GM21360 (cell line): ENCODE data around the gene TAF4.
"Not testable (repeated sequence)": the region's sequence is repeated elsewhere in the genome, so short reads cannot be mapped to it uniquely, and the experiment has no call there.

Experiments used
- ATAC-seq: cut with Tn5 transposase; IDR thresholded peaks from one replicate; pipeline ENCODE4 v1.9.1; 2021; ENCODE audit warnings: mild to moderate bottlenecking, moderate library complexity; ENCODE audit not compliant: unreplicated experiment

Gene TAF4, protein sequence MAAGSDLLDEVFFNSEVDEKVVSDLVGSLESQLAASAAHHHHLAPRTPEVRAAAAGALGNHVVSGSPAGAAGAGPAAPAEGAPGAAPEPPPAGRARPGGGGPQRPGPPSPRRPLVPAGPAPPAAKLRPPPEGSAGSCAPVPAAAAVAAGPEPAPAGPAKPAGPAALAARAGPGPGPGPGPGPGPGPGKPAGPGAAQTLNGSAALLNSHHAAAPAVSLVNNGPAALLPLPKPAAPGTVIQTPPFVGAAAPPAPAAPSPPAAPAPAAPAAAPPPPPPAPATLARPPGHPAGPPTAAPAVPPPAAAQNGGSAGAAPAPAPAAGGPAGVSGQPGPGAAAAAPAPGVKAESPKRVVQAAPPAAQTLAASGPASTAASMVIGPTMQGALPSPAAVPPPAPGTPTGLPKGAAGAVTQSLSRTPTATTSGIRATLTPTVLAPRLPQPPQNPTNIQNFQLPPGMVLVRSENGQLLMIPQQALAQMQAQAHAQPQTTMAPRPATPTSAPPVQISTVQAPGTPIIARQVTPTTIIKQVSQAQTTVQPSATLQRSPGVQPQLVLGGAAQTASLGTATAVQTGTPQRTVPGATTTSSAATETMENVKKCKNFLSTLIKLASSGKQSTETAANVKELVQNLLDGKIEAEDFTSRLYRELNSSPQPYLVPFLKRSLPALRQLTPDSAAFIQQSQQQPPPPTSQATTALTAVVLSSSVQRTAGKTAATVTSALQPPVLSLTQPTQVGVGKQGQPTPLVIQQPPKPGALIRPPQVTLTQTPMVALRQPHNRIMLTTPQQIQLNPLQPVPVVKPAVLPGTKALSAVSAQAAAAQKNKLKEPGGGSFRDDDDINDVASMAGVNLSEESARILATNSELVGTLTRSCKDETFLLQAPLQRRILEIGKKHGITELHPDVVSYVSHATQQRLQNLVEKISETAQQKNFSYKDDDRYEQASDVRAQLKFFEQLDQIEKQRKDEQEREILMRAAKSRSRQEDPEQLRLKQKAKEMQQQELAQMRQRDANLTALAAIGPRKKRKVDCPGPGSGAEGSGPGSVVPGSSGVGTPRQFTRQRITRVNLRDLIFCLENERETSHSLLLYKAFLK

DNA sequence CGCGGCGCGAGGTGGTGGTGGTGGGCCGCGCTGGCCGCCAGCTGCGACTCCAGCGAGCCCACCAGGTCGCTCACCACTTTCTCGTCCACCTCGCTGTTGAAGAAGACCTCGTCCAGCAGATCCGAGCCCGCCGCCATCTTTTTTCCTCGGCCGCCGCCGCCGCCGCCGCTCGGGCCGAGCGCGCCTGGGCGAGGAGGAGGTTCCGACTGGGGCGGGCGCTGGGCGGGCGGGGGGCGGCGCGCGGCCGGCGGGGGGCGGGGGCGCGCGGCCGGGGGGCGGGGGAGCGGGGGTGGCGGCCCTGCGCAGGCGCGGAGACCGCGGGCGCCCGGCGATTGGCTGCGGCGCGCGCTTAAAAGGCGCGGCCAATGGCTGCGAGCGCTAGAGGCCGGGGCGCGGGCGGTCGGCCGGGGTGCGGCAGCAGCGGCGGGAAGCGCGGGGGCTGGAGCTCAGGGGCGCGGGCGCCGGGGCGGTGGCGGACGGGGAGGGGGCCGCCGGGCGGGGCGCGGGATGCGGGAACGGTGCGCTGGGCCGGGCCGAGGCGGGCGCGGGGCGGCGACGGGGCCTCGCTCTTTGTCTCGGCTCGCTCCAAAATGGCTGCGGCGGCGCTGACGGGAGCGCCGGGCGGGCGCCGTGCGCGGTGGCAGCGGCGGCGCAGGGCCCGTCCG lies at the start of gene TAF4:
TAF4 (minus strand) TSS at position 208 of the 665 bp plus-strand sequence; CDS start at position 137, 71 bp downstream.
- peak; percentile 58 for ATAC-seq

DNA sequence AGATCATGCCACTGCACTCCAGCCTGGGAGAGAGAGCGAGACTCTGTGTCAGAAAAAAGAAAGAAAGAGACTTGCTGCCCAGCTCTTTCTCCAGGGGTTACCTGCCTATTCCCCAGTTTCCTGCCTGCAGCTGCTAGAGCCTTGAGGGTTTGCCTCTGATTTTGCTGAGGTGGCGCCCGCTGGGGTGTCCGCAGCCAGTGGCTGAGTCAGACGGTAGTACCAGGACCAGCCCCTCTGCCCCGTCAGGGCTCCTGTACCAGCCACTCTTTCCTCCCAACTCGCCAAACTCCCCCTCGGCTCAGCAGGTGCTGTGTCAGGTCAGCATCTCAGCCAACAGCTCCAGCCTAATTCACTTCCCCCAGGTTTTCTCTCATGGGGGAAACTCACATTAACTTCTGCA lies 49.2 kb upstream of the TAF4 start:
- no peak for ATAC-seq

DNA sequence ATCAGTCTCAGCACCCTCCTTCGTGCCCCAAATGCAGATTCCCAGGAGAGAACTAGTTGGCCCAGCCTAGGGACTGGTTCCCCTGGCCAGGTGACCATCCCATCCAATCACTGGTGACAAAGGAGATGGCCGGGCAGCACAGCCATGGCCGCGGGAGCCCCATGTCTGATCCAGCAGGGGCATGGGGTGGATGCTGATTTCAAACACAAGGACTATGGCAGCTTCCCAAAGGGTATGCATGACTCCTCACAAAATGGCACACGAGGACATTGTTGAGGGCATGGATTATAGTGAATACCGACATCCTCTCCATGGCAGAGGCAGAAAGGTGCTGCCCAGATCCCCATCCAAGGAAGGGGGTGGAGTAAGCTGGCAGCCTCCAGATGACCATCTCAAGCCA lies 46.7 kb upstream of the TAF4 start:
- no peak for ATAC-seq

DNA sequence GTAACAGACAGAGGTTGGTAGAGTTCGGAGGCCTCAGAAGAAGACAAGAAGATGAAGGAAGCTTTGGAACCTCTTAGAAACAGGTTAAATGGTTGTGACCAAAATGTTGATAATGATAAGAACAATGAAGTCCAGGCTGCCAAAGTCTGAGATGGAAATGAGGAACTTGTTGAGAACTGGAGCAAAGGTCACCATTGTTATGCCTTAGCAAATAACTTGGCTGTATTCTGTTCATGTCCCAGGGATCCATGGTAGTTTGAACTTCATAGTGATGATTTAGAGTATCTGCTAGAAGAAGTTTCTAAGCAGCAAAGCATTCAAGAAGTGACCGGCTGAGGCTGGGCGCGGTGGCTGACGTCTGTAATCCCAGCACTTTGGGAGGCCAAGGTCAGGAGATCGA lies 45.5 kb upstream of the TAF4 start:
- ATAC-seq: no peak

DNA sequence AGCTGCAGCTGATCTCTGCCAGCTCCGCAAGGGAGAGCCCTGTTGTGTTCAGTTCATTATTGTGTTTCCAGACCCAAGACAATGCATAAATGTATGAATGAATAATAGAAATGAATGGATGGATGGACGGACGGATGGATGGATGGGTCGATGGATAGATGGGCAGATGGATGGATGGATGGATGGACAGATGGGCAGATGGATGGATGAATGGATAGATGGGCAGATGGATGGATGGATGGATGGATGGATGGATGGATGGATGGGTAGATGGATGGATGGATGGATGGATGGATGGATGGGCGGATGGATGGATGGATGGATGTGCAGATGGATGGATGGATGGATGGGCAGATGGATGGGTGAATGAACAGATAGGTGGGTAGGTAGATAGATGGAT lies 39.9 kb upstream of the TAF4 start:
- ATAC-seq: no peak

DNA sequence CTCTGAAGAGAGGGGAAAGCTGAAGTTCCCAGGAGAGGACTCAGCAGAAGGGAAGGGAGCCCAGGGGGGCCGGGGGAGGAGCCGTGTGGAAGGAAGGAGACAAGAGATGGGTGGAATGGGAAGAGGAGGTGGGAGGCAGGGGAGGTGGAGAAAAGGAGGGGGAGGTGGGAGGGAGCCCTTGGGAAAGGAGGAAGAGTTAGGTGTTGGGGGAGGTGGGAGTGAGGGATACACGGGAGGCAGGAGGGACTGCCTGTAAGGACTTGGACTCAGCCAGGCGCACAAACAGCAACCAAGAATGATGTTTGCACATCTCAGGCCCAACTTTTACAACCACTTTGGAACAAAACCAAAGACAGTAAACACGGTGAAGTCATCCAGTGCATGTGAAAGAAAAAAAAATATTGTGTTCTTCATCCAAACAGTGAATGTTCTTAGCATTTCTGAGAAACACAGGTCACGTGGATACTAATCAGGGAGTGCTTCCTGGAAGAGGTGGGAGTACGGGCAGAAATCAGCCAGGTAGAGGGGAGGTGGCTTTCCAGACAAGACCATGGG lies 39.2 kb upstream of the TAF4 start:
- no peak for ATAC-seq

DNA sequence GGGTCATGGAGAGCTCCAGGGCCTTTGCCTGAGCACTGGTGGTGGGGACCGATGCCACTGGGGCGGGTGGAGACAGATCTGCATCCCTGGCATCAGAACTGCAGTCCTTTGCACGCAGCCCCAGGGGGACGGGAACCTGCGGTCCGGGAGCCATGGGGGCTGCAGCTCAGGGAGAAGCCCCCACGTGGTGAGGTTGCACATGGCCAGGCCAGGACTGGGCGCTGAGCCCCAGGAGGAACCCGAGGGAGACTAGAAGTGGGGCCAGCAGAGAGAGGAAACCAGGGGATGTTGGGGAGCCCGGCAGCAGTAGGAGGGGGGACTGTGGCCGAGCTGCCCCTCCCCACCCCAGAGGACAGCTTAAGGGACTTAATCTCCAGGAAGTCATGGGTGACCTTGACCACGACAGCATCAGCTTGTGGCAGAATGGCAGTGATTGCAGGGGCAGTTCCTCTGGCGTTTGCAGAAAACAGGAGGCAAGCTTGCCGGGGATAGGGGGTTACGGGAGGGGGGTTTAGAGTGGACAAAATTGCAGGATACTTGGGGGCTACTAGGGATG lies 38.6 kb upstream of the TAF4 start:
- ATAC-seq: no peak

DNA sequence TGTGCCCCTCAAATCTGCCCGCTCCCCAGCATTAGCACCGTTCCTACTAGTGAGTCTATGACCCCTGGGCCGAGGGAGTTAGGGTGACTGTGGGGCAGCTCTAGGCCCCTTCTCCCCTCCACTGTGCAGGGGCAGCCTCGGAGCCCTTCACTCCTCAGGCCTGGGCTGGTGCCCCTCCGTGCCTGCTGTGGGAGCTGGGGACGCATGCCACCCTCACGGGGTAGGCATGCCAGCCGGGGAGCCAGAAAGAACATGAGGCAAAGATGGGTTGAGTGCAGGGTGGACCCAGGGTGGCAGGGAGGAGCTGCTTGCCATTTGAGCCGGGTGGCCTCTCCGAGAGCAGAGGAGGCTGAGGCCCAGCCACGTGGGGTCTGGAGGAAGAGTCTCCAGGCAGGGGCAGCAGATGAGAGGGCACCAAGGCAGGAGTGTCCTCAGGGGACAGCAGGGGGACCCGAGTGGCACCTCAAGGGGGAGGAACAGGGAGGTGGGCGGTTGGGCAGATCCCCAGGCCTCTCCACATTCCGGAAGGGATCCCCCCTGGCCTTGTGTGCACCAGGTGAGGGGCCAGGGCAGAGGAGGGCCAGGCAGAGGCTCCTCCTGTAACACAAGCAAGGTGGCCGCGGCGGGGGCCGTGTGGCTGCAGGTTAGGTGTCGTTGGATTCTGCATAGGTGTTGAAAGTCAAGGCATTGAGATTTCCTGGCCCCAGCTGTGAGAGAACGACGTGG lies 38.0 kb upstream of the TAF4 start:
- no peak for ATAC-seq

DNA sequence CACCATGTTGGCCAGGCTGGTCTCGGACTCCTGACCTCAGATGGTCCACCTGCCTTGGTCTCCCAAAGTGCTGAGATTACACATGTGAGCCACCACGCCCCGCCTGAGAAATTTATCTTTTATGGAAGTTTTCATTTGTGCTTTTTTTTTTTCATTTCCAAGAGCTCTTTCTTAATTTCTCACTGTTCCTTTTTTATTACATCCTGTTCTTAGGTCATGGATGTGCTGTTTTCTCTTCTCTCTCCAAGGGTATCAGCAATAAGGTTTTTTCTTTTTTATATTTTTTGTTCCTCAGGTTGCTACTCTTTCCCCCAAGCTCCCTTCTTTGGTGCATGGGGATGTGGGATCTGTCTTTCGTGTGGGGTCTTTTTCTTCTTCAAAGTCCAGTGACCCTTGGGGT lies 35.4 kb upstream of the TAF4 start:
- no peak for ATAC-seq

DNA sequence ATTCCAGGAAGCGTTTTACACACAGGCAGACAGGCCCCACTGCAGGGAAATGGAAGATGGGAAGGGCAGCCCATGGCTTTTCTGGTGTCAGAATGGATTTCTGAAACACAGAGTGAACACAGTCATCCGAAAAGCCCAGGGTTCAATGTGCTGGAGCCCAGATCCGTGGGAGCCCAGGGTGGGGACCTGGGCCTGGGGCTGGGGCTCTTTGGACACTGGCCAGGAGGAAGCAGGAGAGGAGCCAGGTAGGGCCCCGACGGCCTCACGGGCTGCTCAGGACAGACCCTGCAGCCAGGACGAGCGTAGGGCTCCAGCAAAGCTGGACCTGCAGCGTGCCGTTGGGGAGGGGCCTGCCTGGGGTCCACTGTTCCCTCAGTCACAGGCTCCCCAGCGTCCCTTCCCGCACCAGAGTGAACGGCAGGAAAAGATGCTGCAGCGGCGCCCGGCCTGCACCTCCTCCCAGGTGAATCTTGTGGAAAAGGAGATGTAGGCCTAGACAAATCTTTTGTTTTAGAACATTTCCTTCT lies 32.3 kb upstream of the TAF4 start:
- no peak for ATAC-seq

DNA sequence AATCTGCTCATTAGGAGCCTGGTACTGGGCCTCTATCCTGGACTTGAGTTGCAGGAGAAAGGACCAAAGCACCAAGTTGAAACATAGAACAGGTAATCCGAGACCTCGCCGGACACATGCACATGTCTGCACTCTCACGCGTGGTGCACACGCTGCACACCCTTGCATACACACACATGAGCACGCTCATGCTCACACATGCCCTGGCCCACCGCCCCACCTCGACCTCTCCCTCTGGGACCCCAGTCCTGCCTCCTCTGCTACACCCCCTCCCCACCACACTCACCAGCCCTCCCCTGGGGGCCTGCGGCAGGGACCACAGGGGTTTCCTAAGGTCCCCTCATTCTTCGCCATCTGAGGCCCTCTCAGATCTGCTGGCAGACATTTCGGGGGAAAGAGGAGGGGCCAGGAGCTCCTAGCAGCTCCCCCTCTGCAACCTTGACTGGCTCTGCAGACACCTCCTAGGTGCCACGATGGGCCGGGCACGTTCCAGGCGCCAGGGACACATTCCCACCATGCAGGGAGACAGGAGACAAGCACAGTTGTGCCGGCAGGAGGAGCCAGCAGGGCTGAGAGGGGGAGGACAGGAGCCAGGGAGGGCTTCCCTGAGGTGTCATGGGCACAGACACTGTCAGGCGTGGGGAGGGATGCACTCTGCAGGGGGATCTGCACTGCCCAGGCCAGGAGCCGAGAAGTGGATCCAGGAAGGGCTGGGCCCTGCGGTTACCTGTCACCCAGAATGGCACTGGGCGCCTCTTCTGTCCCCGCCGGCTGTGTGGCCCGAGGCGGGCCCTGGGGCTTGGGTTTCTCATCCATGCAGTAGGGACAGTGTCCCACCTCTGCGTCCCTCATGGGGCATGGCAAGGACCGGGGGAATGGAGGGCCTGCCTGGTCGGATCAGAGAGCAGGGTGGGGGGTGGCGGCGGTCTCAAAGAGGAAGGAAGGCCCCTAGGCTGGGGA lies 31.0 kb upstream of the TAF4 start:
- no peak for ATAC-seq

DNA sequence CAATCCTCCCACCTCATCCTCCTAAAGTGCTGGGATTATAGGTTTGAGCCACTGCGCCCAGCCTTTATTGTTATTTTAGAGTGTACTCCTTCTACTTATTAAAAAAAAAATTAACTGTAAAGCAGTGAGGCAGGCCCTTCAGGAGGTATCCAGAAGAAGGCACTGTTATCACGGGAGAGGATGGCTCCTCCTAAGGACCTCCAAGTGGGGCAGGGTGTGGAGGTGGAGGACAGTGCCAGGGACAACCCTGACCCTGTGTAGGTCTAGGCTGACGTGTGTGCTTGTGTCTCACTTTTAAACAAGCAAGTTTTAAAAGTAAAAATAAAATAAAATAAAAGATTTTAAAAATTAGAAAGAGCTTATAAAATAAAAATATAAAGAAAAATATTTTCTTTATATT lies 23.7 kb upstream of the TAF4 start:
- no peak for ATAC-seq

DNA sequence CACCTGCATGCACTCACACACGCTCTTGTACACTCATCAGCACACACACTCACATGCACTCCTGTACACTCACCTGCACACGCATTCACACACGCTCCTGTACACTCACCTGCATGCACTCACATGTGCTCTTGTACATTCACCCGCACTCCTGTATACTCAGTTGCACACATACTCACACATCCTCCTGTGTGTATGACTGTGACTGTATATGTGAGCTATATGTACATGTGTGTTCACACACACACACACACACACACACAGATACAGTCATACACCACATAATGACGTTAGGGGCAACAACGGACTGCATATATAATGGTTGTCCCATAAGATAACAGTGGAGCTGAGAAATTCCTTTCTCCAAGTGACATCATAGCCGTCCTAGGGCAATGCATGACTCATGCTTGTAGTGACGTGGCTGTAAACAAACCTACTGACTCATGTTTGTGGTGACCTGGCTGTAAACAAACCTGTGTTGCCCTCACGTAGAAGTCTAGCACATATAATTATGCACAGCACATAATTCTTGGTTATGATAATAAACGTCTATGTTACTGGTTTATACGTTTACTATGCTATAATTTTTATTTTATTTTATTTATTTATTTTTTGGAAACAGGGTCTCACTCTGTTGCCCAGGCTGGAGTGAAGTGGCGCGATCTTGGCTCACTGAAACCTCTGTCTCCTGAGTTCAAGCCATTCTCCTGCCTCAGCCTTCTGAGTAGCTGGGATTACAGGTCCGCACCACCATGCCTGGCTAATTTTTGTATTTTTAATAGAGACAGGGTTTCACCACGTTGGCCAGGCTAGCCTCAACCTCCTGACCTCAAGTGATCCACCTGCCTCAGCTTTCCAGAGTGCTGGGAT lies 22.8 kb upstream of the TAF4 start:
- ATAC-seq: no peak

DNA sequence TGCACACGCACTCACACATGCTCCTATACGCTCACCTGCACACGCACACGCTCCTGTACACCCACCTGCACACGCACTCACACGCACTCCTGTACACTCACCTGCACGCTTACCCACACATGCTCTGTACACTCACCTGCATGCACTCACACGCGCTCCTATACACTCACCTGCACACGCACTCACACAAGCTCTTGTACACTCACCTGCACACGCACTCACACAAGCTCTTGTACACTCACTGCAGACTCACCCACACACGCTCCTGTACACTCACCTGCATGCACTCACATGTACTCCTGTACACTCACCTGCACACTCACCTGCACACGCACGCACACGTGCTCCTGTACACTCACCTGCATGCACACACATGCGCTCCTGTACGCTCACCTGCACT lies 22.0 kb upstream of the TAF4 start:
- ATAC-seq: no peak

DNA sequence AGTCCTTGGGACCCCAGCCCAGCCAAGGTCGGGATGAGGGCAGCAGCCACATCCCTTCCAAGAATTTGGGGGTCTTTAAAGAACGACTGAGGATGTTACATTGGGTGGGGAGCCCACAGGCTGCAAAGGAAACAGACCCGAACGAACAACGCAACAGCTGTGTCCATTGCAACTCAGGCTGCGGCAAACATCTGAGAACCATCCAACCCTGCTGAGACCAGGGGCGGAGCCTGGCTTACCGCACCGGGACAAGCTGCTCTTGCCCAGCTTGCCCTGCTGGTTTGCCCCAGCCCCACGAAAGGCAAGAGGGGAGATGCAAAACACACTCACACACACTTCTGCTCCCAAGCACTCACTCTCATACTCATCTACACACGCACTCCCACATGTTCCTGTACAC lies 21.5 kb upstream of the TAF4 start:
- ATAC-seq: no peak

DNA sequence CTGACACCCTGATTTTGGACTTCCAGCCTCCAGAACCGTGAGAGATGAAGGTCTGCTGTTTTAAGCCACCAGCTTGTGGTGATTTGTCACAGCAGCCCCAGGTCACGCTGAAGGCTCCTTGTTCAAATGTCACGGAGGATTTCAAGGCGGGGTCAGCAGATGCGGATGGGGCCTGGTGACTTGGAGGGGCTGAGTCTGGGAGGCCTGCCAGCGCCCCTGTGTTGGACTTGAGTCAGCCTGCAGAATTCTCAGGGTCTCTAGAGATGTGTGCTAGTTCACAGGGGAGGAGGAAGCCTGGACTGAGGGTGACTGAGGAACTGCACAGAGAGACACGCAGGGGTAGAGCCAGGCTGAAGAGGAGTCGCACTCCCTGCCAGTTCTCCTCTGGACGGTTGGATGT lies 19.5 kb upstream of the TAF4 start:
- ATAC-seq: no peak

DNA sequence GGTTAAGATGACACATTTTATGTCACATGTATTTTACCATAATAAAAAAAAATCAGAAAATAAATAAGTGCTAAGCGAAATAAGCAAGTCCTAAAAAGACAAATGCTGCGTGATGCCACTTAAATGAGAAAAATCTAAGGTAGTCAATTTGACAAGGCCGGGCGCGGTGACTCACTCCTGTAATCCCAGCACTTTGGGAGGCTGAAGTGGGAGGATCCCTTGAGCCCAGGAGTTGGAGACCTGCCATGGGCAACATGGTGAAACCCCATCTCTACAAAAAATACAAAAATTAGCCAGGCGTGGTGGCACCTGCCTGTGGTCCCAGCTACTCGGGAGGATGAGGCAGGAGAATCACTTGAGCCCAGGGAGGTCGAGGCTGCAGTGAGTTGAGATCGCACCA lies 18.5 kb upstream of the TAF4 start:
- not testable (repeated sequence) for ATAC-seq

DNA sequence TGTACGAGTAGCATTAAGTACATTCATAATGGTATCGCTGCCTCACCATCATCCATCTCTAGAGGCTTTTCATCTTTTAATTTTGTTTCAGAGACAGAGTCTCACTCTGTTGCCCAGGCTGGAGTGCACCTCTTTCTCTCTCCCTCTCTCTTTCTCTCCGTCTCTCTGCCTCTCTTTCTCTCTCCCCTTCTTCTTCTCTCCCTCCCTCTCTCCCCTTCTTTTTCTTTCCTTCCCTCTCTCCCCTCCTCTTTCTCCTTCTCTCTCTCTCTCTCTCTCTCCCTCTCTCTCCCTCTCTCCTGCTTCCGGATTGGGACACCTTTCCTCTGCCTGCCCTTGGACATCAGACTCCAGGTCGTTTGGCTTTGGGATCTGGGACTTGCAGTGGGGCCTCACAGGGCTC lies 17.6 kb upstream of the TAF4 start:
- no peak for ATAC-seq
